ENCODE results near the gene TLR8. TPM values are rescaled to one million over a fixed set of nuclear protein-coding genes. Genes with fewer than 3 reads are reported as not detected.
"Not testable (repeated sequence)": the region's sequence is repeated elsewhere in the genome, so short reads cannot be mapped to it uniquely, and the experiment has no call there.

The TLR8 gene
- total RNA-seq, 1 donor from 2014 or later, result not detected

GRCh38 chrX:12936947-12937346 is 30.5 kb downstream of the TLR8 start:
- Histone ChIP-seq H3K27me3 (ENCODE audit: control insufficient read depth, insufficient read depth, low read length) (no peaks in the 10 kb centered on the region), H3K36me3 (ENCODE audit: control insufficient read depth, insufficient read depth, low read length) (no peaks in the 10 kb centered on the region), H3K4me3 (ENCODE audit: low read depth, low read length) (no peak overlapping the region)
- DNase-seq (ENCODE audit: low read depth) (no peak), FAIRE-seq (no peak)
- TF ChIP-seq, protein P1, sequence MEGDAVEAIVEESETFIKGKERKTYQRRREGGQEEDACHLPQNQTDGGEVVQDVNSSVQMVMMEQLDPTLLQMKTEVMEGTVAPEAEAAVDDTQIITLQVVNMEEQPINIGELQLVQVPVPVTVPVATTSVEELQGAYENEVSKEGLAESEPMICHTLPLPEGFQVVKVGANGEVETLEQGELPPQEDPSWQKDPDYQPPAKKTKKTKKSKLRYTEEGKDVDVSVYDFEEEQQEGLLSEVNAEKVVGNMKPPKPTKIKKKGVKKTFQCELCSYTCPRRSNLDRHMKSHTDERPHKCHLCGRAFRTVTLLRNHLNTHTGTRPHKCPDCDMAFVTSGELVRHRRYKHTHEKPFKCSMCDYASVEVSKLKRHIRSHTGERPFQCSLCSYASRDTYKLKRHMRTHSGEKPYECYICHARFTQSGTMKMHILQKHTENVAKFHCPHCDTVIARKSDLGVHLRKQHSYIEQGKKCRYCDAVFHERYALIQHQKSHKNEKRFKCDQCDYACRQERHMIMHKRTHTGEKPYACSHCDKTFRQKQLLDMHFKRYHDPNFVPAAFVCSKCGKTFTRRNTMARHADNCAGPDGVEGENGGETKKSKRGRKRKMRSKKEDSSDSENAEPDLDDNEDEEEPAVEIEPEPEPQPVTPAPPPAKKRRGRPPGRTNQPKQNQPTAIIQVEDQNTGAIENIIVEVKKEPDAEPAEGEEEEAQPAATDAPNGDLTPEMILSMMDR (IDR thresholded peaks at IDR 0.05; ENCODE audit: insufficient read depth, low read length, severe bottlenecking), result no peak

DNA sequence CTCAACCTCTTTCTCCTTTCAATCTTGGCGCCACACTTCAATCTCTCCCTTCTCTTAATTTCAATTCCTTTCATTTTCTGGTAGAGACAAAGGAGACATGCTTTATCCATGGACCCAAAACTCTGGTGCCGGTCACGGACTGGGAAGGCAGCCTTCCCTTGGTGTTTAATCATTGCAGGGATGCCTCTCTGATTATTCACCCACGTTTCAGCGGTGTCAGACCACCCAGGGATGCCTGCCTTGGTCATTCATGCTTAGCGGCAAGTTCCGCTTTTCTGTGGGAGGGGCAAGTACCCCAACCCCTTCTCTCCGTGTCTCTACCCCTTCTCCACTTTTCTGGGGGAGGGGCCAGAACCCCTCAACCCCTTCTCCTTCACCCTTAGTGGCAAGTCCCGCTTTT is 34.1 kb downstream of the TLR8 start:
- H3K4me3 ChIP-seq (ENCODE audit: low read depth, low read length); DNase-seq (ENCODE audit: low read depth); H3K27me3 ChIP-seq (ENCODE audit: control insufficient read depth, insufficient read depth, low read length); FAIRE-seq; H3K36me3 ChIP-seq (ENCODE audit: control insufficient read depth, insufficient read depth, low read length): not testable (repeated sequence)

DNA sequence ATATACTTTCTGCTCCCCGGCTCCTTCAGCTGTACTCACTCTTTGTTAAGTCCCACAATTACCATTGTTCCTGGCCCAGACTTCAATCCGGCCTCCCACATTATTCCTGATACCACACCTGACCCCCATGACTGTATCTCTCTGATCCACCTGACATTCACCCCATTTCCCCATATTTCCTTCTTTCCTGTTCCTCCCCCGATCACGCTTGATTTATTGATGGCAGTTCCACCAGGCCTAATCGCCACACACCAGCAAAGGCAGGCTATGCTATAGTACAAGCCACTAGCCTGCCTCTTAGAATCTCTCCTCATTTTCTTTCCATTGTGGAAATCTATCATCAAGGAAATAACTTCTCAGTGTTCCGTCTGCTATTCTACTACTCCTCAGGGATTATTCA is 37.2 kb downstream of the TLR8 start:
- H3K36me3 ChIP-seq (ENCODE audit: control insufficient read depth, insufficient read depth, low read length); FAIRE-seq; DNase-seq (ENCODE audit: low read depth); H3K4me3 ChIP-seq (ENCODE audit: low read depth, low read length); H3K27me3 ChIP-seq (ENCODE audit: control insufficient read depth, insufficient read depth, low read length): not testable (repeated sequence)

DNA sequence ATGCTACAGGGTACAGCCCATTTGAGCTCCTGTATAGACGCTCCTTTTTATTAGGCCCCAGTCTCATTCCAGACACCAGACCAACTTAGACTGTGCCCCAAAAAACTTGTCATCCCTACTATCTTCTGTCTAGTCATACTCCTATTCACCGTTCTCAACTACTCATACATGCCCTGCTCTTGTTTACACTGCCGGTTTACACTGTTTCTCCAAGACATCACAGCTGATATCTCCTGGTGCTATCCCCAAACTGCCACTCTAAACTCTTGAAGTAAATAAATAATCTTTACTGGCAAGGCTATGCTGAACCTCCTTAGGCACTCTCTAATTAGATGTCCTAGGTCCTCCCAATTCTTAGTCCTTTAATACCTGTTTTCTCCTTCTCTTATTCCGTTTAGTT is 38.0 kb downstream of the TLR8 start:
- H3K27me3 ChIP-seq (ENCODE audit: control insufficient read depth, insufficient read depth, low read length); H3K4me3 ChIP-seq (ENCODE audit: low read depth, low read length); FAIRE-seq; H3K36me3 ChIP-seq (ENCODE audit: control insufficient read depth, insufficient read depth, low read length); DNase-seq (ENCODE audit: low read depth): not testable (repeated sequence)

- Histone ChIP-seq H3K4me3 (ENCODE audit: low read depth, low read length) (no peak overlapping the region), H3K36me3 (ENCODE audit: control insufficient read depth, insufficient read depth, low read length) (no peaks in the 10 kb centered on the region), H3K27me3 (ENCODE audit: control insufficient read depth, insufficient read depth, low read length) (no peaks in the 10 kb centered on the region)
- TF ChIP-seq, protein P1 (IDR thresholded peaks at IDR 0.05; ENCODE audit: insufficient read depth, low read length, severe bottlenecking), result no peak
- FAIRE-seq (no peak), DNase-seq (ENCODE audit: low read depth) (no peak)
Measured at GRCh38 chrX:12945494-12945893, 39.1 kb downstream of the TLR8 start.

DNA sequence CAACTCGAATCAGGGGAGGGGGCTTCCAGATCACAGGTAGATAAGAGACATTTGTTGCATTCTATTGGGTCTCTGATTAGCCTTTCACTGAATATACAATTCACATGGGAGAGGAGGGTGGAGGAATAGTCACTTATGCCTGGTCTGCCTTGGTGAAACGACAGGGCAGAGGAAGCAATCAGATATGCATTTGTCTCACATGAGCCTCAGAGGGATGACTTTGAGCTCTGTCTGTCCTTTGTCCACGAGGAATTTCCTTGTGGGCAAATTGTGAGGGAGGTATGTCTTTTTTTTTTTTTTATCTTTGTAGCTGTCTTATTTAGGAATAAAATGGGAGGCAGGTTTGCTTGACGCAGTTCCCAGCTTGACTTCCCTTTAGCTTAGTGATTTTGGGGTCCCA is 40.0 kb downstream of the TLR8 start:
- FAIRE-seq (no peak), DNase-seq (ENCODE audit: low read depth) (no peak)
- H3K4me3 ChIP-seq (ENCODE audit: low read depth, low read length), result no peak overlapping the region
- TF ChIP-seq, protein P1 (IDR thresholded peaks at IDR 0.05; ENCODE audit: insufficient read depth, low read length, severe bottlenecking), result no peak
- no peaks in the 10 kb centered on the region for H3K36me3 ChIP-seq (ENCODE audit: control insufficient read depth, insufficient read depth, low read length)
- H3K27me3 ChIP-seq (ENCODE audit: control insufficient read depth, insufficient read depth, low read length), result no peaks in the 10 kb centered on the region

- FAIRE-seq (no peak), DNase-seq (ENCODE audit: low read depth) (peak; percentile 88)
- H3K4me3 ChIP-seq (ENCODE audit: low read depth, low read length), result no peak overlapping the region
- no peaks in the 10 kb centered on the region for H3K36me3 ChIP-seq (ENCODE audit: control insufficient read depth, insufficient read depth, low read length)
- no peaks in the 10 kb centered on the region for H3K27me3 ChIP-seq (ENCODE audit: control insufficient read depth, insufficient read depth, low read length)
- TF ChIP-seq, protein P1 (IDR thresholded peaks at IDR 0.05; ENCODE audit: insufficient read depth, low read length, severe bottlenecking), result peak; percentile 89
Measured at GRCh38 chrX:12946838-12947544, 40.6 kb downstream of the TLR8 start.

All from bronchial epithelial cell (primary cell).